Measurements from ENCODE around the gene PRPF40A. TPM values are rescaled to one million over a fixed set of nuclear protein-coding genes. Genes with fewer than 3 reads are reported as not detected.

PRPF40A gene
- total and polyA plus RNA-seq, 9 of the 15 experiments (the other 6 are each of a cell fraction or from before 2014, with no cell fraction given): 168 to 304 (median 264) TPM

- TF ChIP-seq, protein P1, sequence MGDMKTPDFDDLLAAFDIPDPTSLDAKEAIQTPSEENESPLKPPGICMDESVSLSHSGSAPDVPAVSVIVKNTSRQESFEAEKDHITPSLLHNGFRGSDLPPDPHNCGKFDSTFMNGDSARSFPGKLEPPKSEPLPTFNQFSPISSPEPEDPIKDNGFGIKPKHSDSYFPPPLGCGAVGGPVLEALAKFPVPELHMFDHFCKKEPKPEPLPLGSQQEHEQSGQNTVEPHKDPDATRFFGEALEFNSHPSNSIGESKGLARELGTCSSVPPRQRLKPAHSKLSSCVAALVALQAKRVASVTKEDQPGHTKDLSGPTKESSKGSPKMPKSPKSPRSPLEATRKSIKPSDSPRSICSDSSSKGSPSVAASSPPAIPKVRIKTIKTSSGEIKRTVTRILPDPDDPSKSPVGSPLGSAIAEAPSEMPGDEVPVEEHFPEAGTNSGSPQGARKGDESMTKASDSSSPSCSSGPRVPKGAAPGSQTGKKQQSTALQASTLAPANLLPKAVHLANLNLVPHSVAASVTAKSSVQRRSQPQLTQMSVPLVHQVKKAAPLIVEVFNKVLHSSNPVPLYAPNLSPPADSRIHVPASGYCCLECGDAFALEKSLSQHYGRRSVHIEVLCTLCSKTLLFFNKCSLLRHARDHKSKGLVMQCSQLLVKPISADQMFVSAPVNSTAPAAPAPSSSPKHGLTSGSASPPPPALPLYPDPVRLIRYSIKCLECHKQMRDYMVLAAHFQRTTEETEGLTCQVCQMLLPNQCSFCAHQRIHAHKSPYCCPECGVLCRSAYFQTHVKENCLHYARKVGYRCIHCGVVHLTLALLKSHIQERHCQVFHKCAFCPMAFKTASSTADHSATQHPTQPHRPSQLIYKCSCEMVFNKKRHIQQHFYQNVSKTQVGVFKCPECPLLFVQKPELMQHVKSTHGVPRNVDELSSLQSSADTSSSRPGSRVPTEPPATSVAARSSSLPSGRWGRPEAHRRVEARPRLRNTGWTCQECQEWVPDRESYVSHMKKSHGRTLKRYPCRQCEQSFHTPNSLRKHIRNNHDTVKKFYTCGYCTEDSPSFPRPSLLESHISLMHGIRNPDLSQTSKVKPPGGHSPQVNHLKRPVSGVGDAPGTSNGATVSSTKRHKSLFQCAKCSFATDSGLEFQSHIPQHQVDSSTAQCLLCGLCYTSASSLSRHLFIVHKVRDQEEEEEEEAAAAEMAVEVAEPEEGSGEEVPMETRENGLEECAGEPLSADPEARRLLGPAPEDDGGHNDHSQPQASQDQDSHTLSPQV (IDR thresholded peaks at IDR 0.05): no peak
- no peak for TF ChIP-seq ZFP1 (CRISPR knock-in tag; IDR thresholded peaks at IDR 0.05)
Measured at GRCh38 chr2:152655880-152656279, 61.4 kb downstream of the PRPF40A start (continued).

- Histone ChIP-seq H3K9me1 (ENCODE audit: control insufficient read depth, insufficient read depth, low read length) (no peaks in the 10 kb centered on the region), H3K4me1 (replicated peaks in 1 of 2; ENCODE audit: control insufficient read depth in 2 of 2, insufficient read depth in 2 of 2, low read length in 2 of 2) (no peaks in the 10 kb centered on the region), H3K9me3 (replicated peaks; ENCODE audit: control insufficient read depth, insufficient read depth, low read depth, low read length) (no peaks in the 10 kb centered on the region), H3K36me3 (ENCODE audit: control insufficient read depth, insufficient read depth, low read length) (peaks cover 51% of the 10 kb centered on the region), H4K20me1 (replicated peaks; ENCODE audit: control insufficient read depth, insufficient read depth, low read length) (no peaks in the 10 kb centered on the region), H3K4me2 (ENCODE audit: insufficient read depth, low read length) (no peak overlapping the region), H3K4me3 (no peak overlapping the region), H3K79me2 (ENCODE audit: control insufficient read depth, insufficient read depth, low read length) (no peaks in the 10 kb centered on the region), H3K9ac (ENCODE audit: insufficient read depth in 1 of 2, low read depth in 2 of 2, low read length in 2 of 2) (no peak overlapping the region), H3K27me3 (ENCODE audit: control insufficient read depth in 2 of 2, insufficient read depth in 2 of 2, low read length in 2 of 2) (no peaks in the 10 kb centered on the region), H2AFZ (ENCODE audit: low read depth, low read length) (no peak overlapping the region), H3K27ac (ENCODE audit: extremely low read depth, low read depth, low read length) (no peak overlapping the region)
- intact Hi-C loops (cut with micrococcal nuclease) (no loop called here), in situ Hi-C loops (cut with MboI) (no loop called here)
- no peak for FAIRE-seq
- no TSS peak for BruUV-seq (replicated peaks)
- TF ChIP-seq TAL1 (IDR thresholded peaks at IDR 0.05) (no peak), SIX5 (IDR thresholded peaks at IDR 0.05; ENCODE audit: borderline replicate concordance in 1 of 2, insufficient read depth in 1 of 2, low read depth in 1 of 2, low read length in 2 of 2) (no peak), MEIS2 (IDR thresholded peaks at IDR 0.05; ENCODE audit: partially characterized antibody) (no peak), BCLAF1 (IDR thresholded peaks at IDR 0.05; ENCODE audit: borderline replicate concordance in 1 of 2, control insufficient read depth in 1 of 2, low read depth in 2 of 2, low read length in 1 of 2) (no peak), PRPF4 (IDR thresholded peaks at IDR 0.05; ENCODE audit: insufficient read depth, low read depth, low read length, poor library complexity, severe bottlenecking) (no peak), GABPB1 (CRISPR knock-in tag; IDR thresholded peaks at IDR 0.05) (no peak)
- TF ChIP-seq, protein P2, sequence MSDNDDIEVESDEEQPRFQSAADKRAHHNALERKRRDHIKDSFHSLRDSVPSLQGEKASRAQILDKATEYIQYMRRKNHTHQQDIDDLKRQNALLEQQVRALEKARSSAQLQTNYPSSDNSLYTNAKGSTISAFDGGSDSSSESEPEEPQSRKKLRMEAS (CRISPR knock-in tag; IDR thresholded peaks at IDR 0.05): no peak
- no peak for DNase-seq (ENCODE audit: extremely low read depth in 1 of 4, low spot score in 3 of 4)
- WGBS (ENCODE audit: insufficient coverage, low coverage, missing lambda C conversion rate): 65% methylated on average over 2 of the region's 2 CpGs
- ChIA-PET CTCF (ENCODE audit: low intra/inter-chr PET ratio) (no interaction called here), POLR2A (no interaction called here)
- no peak for ATAC-seq
Measured at GRCh38 chr2:152651834-152652233, 65.4 kb downstream of the PRPF40A start.
